Epidermal melanocyte (primary cell): ENCODE data around the gene NUP188.
"Not testable (repeated sequence)": the region's sequence is repeated elsewhere in the genome, so short reads cannot be mapped to it uniquely, and the experiment has no call there.

Source experiments
- DNase-seq: peaks from one replicate; pipeline ENCODE4 v3.0.0; 2011; ENCODE audit warnings: low spot score; ENCODE audit not compliant: insufficient read length

The NUP188 gene

GRCh38 chr9:128944966-128945365 is 2.5 kb upstream of the NUP188 start:
- DNase-seq: not testable (repeated sequence)

GRCh38 chr9:128945798-128946501 is 1.5 kb upstream of the NUP188 start:
- no peak for DNase-seq

GRCh38 chr9:128946571-128947276 is 775 bp upstream of the NUP188 start:
- peak; percentile 21 for DNase-seq

GRCh38 chr9:128947277-128947526 is 297 bp upstream of the NUP188 start:
- DNase-seq: no peak

- DNase-seq: not testable (repeated sequence)
These were observed 13.9 kb downstream of the NUP188 start for GRCh38 chr9:128961403-128961802.

- no peak for DNase-seq
These were observed 22.0 kb downstream of the NUP188 start for GRCh38 chr9:128969491-128969890.

- no peak for DNase-seq
These were observed 25.5 kb downstream of the NUP188 start for GRCh38 chr9:128972956-128973355.

GRCh38 chr9:128979111-128979510 is 31.6 kb downstream of the NUP188 start:
- no peak for DNase-seq

- DNase-seq: no peak
These were observed 36.0 kb downstream of the NUP188 start for GRCh38 chr9:128983536-128983935.

GRCh38 chr9:128986671-128987070 is 39.2 kb downstream of the NUP188 start:
- no peak for DNase-seq

- no peak for DNase-seq
These were observed 40.3 kb downstream of the NUP188 start for GRCh38 chr9:128987805-128988204.

GRCh38 chr9:128992995-128993394 is 45.5 kb downstream of the NUP188 start:
- no peak for DNase-seq

GRCh38 chr9:128995791-128996190 is 48.3 kb downstream of the NUP188 start:
- DNase-seq: no peak

GRCh38 chr9:128998462-128998861 is 51.0 kb downstream of the NUP188 start:
- DNase-seq: no peak

- DNase-seq: no peak
These were observed 52.2 kb downstream of the NUP188 start for GRCh38 chr9:128999581-129000206.

GRCh38 chr9:129001504-129002325 is 54.2 kb downstream of the NUP188 start:
- no peak for DNase-seq

- no peak for DNase-seq
These were observed 55.5 kb downstream of the NUP188 start for GRCh38 chr9:129002992-129003391.

GRCh38 chr9:129004173-129004572 is 56.7 kb downstream of the NUP188 start:
- not testable (repeated sequence) for DNase-seq

- DNase-seq: no peak
These were observed 58.0 kb downstream of the NUP188 start for GRCh38 chr9:129005336-129005997.

- peak; percentile 79 for DNase-seq
These were observed 59.0 kb downstream of the NUP188 start for GRCh38 chr9:129006328-129007034.
